ENCODE data around the gene CCDC102A. TPM values are rescaled to one million over a fixed set of nuclear protein-coding genes. Genes with fewer than 3 reads are reported as not detected.

CCDC102A gene
- total RNA-seq, 2 donors from 2014 or later: 5.4 to 13.9 TPM

- ATAC-seq (no peak), DNase-seq (ENCODE audit: low spot score in 2 of 2) (no peak)
- Mint-ChIP-seq H3K27ac (no peak overlapping the region), H3K36me3 (peaks cover 6% of the 10 kb centered on the region in 2 donors), H3K9me3 (no peaks in the 10 kb centered on the region)
Measured at GRCh38 chr16:57471852-57472664, 64.3 kb downstream of the CCDC102A start.

DNA sequence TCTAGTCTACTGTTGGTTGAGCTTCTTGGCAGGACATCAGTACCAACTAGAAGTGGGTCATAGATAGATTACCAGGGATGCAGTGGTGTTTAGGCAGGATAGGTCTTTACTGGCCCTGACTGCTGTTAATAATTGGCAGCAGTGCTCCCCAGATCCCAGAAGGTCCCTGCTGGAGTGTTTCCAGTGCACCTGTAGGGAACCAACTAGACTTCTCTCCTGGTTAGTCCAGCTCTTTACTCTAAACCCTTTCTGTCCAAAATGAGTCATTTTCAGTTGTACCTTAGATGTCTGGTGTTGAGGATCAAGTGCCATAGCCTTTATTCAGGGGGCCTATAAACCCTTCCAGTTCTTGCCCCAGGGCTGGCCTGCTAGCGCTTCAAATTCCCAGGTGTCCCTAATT, 65.2 kb downstream of the CCDC102A start:
- DNase-seq (ENCODE audit: low spot score in 2 of 2) (no peak), ATAC-seq (no peak)
- Mint-ChIP-seq H3K27ac (no peak overlapping the region), H3K9me3 (no peaks in the 10 kb centered on the region), H3K36me3 (peaks cover 6 to 8% of the 10 kb centered on the region in 2 donors)

DNA sequence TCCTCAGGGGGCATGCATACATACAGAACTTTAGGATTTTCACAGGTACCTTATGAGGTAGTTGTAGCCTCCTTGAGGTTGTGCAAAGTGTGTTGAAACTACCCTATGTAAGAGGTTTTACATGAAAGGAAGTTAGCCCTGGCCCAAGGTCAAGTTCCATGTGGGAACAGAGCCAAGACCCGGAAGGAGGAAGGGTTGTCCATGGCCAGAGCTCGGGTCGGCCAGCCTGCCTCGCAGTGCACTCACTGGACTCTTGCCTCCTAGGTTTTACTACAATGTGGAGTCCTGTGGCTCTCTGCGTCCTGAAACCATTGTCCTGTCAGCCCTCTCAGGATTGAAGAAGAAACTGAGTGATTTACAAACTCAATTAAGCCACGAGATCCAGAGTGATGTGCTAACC, 65.7 kb downstream of the CCDC102A start:
- Mint-ChIP-seq H3K9me3 (no peaks in the 10 kb centered on the region), H3K36me3 (peaks cover 11 to 12% of the 10 kb centered on the region in 2 donors), H3K27ac (no peak overlapping the region)
- ATAC-seq (no peak), DNase-seq (ENCODE audit: low spot score in 2 of 2) (peak in 1 of 2 donors; percentile 49)

DNA sequence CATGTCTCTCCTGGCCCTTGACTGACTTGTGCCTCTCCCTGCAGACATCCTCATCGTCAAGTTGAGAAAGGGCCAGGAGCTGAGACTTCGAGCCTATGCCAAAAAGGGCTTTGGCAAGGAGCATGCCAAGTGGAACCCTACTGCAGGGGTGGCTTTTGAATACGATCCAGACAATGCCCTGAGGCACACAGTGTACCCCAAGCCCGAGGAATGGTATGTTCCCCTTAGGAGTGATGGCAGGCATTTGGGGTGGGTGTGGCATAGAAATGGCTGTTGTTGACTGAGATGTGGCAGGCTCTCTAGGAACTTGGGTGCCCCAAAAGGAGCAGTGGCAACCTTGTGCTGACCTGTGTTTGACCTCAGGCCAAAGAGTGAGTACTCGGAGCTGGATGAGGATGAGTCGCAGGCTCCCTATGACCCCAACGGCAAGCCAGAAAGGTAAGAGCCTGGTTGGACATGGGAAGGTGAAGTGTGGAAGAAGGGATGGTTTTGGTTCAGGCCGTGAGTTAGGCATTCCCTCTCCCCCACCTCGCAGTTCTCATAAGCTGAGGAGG, 66.4 kb downstream of the CCDC102A start:
- Mint-ChIP-seq H3K27ac (no peak overlapping the region), H3K9me3 (no peaks in the 10 kb centered on the region), H3K36me3 (peaks cover 11 to 12% of the 10 kb centered on the region in 2 donors)
- ATAC-seq: no peak
- DNase-seq (ENCODE audit: low spot score in 2 of 2): peak in 1 of 2 donors; percentile 40

DNA sequence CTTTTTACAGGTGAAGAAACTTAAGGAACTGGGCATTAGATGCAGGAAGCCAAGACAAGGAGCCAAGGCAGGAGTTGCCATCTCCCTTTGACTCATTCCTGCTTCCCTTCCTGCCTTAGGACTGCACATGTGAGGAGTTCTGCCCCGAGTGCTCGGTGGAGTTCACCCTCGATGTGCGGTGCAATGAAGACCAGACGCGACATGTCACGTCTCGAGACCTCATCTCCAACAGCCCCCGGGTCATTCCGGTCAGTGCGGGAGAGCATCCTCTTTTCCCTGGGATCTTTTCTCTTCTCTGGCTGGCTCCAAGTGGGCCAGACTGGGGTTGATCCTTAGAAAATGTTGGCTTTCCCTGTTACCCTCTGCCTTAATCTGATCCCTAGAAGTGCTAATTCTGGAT, 67.3 kb downstream of the CCDC102A start:
- Mint-ChIP-seq H3K36me3 (peaks cover 11 to 16% of the 10 kb centered on the region in 2 donors), H3K9me3 (no peaks in the 10 kb centered on the region), H3K27ac (no peak overlapping the region)
- DNase-seq (ENCODE audit: low spot score in 2 of 2) (no peak), ATAC-seq (no peak)

GRCh38 chr16:57468346-57468745, 68.0 kb downstream of the CCDC102A start:
- DNase-seq (ENCODE audit: low spot score in 2 of 2) (no peak), ATAC-seq (no peak)
- Mint-ChIP-seq H3K9me3 (no peaks in the 10 kb centered on the region), H3K27ac (peak overlapping the region in 1 of 2 donors; percentile 39), H3K36me3 (peaks cover 11 to 20% of the 10 kb centered on the region in 2 donors)

DNA sequence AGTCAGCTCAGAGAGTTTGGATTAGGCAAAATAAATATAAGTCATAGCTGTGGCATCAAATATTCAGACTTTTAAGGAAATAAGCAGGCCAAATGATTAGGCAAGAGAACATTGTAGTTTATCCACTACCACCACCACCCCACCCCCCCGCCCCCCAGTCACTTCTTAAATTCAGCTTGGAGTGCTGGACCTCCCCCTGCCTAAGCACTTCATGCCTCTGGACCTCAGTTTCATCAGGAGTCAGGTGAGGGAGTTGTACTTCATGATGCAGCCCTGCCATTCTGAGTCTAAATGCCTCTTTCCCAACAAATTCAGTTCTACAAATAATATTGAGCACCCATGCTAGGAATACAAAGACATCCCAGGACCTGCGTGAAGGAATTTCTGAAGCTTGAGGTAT, 71.8 kb downstream of the CCDC102A start:
- peaks cover 11 to 26% of the 10 kb centered on the region in 2 donors for H3K36me3 Mint-ChIP-seq
- DNase-seq (ENCODE audit: low spot score in 2 of 2): no peak
- H3K27ac Mint-ChIP-seq: peak overlapping the region in 1 of 2 donors; percentile 72
- no peaks in the 10 kb centered on the region for H3K9me3 Mint-ChIP-seq
- no peak for ATAC-seq

DNA sequence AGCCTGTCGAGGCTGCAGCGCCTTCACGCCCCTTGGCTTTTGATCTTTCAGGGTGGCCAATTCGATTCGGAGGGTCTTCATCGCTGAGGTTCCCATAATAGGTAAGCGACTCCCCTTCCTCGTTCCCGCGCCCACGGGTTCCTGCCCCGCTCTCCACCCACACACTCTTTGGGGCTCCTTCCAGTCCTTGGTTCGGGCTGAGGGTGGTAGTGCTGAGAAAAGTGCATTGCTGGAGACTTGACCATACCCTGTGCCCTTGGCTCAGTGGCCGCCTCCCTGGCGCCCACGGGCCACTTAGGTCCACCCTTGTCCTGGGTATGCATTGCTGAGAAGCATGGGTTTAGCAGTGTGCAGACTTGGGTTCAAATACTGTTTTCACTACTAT, 73.4 kb downstream of the CCDC102A start:
- DNase-seq (ENCODE audit: low spot score in 2 of 2) (no peak), ATAC-seq (peak; percentile 14 to 43)
- no peaks in the 10 kb centered on the region for H3K9me3 Mint-ChIP-seq
- H3K27ac Mint-ChIP-seq: peak overlapping the region; percentile 73 to 90
- peaks cover 11 to 20% of the 10 kb centered on the region in 2 donors for H3K36me3 Mint-ChIP-seq

DNA sequence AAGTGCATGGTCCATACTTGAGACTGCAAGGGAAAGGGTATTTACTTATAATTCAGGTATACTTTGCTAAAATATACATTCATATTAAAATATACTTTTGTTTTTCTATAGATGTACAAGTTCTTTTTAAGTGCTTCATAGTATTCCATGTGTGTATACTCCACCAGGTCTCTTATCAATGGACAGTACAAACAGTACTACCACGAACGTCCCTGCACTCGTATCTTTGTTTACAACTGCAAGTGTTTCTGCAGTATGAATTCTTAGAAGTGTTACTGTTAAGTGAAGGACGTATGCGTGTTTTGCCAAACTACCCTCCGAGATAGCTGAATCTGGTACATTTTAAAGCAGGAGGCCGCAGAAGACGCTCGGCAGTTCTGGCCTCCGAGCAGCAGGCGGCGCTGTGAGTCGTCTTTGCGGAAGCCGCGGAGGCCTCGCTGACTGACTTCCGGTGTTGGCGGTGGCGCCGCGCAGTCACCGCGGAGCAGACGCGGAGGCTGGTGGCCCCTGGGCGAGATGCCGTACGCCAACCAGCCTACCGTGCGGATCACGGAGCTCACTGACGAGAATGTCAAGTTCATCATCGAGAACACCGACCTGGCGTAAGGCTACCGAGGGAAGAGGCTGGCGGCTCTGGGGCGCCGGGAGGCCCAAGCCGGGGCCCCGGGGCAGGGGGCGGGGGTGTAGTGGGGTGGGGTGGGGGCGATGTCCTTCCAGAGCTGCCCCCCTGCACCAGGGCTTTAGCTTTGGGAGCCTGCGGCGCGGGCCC, 74.0 kb downstream of the CCDC102A start, which contains the start of gene POLR2C:
Gene POLR2C (plus strand): TSS at position 471 of the 769 bp plus-strand sequence. CDS start 46 bp downstream, at position 517.
- Mint-ChIP-seq H3K9me3 (no peaks in the 10 kb centered on the region), H3K36me3 (peaks cover 11 to 20% of the 10 kb centered on the region in 2 donors), H3K27ac (peak within 1 kb of the TSS; percentile 73 to 98)
- DNase-seq (ENCODE audit: low spot score in 2 of 2): peak; percentile 90 to 97
- peak; percentile 98 to 99 for ATAC-seq

Other genes starting within 250 kb of the CCDC102A start
- 1 to 10 TPM; 2.3 to 2.6 TPM for gene CCL22, start 177.8 kb downstream of the CCDC102A start, total RNA-seq
- gene CX3CL1, start 164.1 kb downstream of the CCDC102A start, total RNA-seq: under 1 TPM in 1 of 2 donors, not detected in 1; 0.07 TPM
- gene CCL17, start 131.8 kb downstream of the CCDC102A start, total RNA-seq: not detected
- 10 to 100 TPM; 35.2 to 38.0 TPM for gene CIAPIN1, start 89.2 kb downstream of the CCDC102A start, total RNA-seq
- 10 to 100 TPM; 14.8 to 44.3 TPM for gene COQ9, start 89.1 kb downstream of the CCDC102A start, total RNA-seq
- gene POLR2C, start 73.9 kb downstream of the CCDC102A start, total RNA-seq: 10 to 100 TPM; 64.3 to 65.3 TPM
- gene DOK4, start 50.1 kb downstream of the CCDC102A start, total RNA-seq: 1 to 10 TPM; 7.1 to 7.7 TPM
- gene ADGRG5, start 6.1 kb upstream of the CCDC102A start, total RNA-seq: 1 to 10 TPM; 2.6 to 5.3 TPM
- 1 to 10 TPM; 4.3 to 8.2 TPM for gene ADGRG1, start 92.1 kb upstream of the CCDC102A start, total RNA-seq
- under 1 TPM; 0.21 to 0.84 TPM for gene ADGRG3, start 131.7 kb upstream of the CCDC102A start, total RNA-seq
- gene DRC7, start 158.2 kb upstream of the CCDC102A start, total RNA-seq: not detected
- 10 to 100 TPM; 20.2 to 33.9 TPM for gene KATNB1, start 199.2 kb upstream of the CCDC102A start, total RNA-seq